NCI-H526 (cell line): Measurements from ENCODE around the gene HHLA2.
"Not testable (repeated sequence)": the region's sequence is repeated elsewhere in the genome, so short reads cannot be mapped to it uniquely, and the experiment has no call there.

ENCODE experiments used
- DNase-seq, 2 experiments: peaks; one replicate each; lab custom pipeline; 2025; lab: John Stamatoyannopoulos, UW

Gene HHLA2

GRCh38 chr3:108296239-108296638 is at the start of gene HHLA2:
TSS of gene HHLA2 (plus strand) at chr3:108296548. CDS start at chr3:108351814, 55,266 bp downstream.
- no peak for DNase-seq

DNA sequence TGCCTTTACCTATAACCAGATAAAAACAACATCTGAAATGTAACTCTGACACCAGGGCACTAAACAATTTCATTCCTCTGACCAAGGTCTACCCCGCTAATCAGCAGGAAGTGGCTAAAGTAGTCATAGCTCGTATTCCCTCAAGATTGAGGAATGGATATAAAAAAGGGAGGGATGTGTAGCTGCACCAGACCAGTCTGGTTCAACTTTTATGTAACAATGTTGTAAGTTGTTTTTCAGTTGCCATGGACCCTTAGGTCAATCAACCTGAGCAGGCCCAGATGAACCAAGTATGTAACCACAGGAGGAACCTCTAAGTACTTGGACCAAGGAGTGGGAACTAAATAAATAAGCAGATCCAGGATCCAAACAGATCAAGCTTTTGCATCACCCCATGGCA is 45.7 kb upstream of the HHLA2 start:
- DNase-seq, result no peak

GRCh38 chr3:108251265-108251664 is 45.1 kb upstream of the HHLA2 start:
- DNase-seq, result no peak

- no peak for DNase-seq
Observed at GRCh38 chr3:108251844-108252243, 44.5 kb upstream of the HHLA2 start.

DNA sequence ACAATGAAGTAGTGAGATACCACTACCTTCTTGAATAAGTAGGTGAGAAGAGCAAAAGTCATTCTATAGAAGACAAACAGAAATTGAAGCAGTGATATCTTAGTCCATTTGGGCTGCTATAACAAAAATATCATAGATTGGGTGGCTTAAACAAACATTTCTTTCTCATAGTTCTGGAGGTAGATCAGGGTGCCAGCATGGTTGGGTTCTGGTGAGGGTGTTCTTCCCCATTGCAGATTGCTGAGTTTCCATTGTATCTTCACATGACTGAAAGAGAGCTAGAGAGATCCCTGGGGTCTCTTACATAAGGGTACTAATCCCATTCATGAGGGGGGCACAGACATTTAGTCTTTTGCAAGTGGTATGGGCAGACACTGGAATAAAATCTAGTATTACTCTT is 41.2 kb upstream of the HHLA2 start:
- DNase-seq, result no peak

DNA sequence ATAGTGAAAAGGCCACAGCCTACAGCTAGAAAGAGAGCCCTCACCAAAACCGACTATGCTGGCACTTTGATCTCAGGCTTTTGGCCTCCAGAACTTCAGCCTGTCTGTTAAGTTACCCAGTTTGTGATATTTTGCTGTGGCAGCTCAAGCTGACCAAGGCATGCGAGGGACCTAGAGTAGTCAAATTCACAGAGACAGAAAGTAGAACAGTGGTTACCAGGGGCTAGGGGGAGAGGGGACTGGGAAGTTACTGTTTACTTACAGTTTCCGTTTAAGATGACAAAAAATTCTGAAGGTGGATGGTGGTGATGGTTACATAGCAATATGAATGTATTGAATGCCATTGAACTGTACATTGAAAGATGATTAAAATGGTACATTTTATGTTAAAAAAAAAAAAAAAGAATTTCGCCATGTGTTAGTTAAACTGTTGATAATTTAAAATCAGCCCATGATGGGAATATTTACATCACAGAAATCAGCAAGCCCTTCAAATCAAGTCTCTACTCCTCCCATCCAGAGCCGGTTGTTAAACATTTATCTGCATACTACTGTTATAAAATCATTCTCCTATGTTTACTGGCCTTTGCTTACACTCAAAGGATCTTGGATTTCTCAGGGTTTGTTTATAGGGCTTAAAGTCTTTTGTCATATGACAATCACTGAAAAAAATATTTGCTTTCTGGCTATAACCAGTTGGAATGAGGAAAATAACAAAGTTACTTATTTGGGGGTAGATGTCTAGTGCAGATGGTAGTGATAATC is 31.6 kb upstream of the HHLA2 start:
- DNase-seq, result not testable (repeated sequence)

GRCh38 chr3:108268235-108268634 is 28.1 kb upstream of the HHLA2 start:
- DNase-seq, result not testable (repeated sequence)

DNA sequence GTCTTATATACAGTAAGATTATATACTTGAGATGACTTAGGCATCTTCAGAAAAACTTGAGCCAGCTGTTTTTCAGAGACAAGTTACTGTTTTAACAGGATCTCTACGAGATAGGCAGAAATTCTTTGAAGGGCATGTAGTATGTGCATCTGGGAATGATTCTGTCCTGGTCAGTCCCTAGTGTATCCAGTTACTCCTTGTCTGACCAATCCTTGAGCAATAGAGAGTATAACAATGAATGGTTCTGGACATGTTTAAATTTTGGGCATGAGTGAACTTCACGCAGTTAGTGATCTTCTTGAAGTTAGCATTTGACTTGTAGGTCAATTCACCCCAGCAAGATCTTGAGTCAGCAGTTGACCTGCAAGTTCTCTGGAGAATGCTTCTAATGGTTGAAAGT is 24.7 kb upstream of the HHLA2 start:
- no peak for DNase-seq

DNA sequence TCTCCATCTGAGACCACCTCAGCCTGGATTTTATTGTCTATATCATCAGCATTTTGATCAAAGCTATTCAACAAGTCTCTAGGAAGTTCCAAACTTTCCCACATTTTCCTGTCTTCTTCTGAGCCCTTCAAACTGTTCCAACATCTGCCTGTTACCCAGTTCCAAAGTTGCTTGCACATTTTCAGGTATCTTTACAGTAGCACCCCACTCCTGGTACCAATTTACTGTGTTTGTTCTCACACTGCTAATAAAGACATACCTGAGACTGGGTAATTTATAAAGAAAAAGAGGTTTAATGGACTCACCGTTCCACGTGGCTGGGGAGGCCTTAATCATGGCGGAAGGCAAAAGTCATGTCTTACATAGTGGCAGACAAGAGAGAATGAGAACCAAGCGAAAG is 17.3 kb upstream of the HHLA2 start:
- DNase-seq, result not testable (repeated sequence)

GRCh38 chr3:108280476-108280875 is 15.9 kb upstream of the HHLA2 start:
- no peak for DNase-seq

DNA sequence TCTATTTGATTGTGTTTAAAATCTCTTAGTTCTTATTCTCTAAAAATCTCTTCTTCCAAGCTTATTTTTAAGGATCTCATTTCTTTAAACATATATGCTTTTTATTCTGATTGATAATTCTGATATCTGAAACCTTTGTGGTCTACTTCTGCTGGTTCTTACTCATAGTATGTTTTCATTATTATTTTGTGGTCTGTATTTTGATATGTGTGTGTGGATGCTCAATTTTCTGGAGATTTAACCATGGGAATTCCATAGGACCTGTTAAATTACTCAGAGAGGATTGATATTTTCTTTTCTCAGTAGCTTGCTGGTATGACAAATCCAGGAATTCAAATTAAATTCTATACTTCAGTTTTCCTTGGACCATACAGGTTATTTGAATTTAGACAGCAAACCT is 14.7 kb upstream of the HHLA2 start:
- DNase-seq, result no peak

GRCh38 chr3:108283006-108283405 is 13.3 kb upstream of the HHLA2 start:
- no peak for DNase-seq

GRCh38 chr3:108283989-108284388 is 12.4 kb upstream of the HHLA2 start:
- DNase-seq, result no peak

GRCh38 chr3:108285176-108285575 is 11.2 kb upstream of the HHLA2 start:
- no peak for DNase-seq

- DNase-seq, result no peak
Observed at GRCh38 chr3:108287146-108287545, 9.2 kb upstream of the HHLA2 start.

DNA sequence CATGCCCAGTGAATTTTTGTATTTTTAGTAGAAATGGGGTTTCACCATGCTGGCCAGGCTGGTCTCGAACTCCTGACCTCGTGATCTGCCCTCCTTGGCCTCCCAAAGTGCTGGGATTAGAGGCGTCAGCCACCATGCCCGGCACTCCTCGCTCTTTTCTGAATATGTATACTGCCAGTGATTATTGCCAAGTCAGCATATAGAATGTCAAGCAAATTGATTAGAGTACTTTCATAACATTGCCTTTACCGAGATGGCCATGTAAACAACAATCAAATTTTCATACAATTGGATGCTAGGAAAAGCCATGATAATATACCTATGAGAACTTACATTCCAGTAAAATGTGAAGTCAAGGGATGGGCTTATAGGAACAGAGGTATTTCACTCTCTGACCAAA is 8.2 kb upstream of the HHLA2 start:
- not testable (repeated sequence) for DNase-seq

DNA sequence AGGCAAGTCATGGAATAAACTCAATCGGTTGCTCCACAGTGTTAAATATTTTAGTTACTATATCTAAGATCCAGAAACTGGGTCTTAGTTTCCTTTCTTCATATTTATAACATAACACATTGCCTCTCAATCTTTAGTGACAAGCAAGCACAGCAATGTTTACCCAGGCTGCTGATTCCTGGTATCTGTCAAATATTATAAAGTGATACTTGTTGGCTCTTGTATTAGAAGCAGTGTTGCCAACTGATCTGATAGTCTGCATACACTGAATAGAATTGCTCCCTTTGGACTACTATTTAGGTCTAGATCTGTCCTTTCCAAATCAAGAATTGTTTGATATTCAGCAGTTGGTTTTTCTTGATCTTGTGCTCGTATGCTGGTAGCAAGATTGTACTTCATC is 7.2 kb upstream of the HHLA2 start:
- no peak for DNase-seq

DNA sequence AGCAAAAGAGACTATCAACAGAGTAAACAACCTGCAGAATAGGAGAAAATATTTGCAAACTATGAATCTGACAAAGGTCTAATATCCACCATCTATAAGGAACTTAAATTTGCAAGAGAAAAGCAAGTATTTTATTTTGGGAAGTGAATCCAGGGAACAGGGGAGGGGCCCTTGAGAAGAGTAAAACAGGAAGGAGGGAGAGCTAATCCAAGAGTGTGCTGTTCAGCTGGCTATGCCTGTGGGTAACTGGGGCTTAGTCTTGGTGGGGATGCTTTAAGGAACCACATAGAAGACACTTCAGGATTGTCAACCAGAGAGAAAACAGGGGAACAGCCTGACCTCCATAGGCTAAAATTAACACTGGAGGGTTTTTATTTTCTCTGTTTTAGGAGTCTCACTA is 3.9 kb upstream of the HHLA2 start:
- no peak for DNase-seq

DNA sequence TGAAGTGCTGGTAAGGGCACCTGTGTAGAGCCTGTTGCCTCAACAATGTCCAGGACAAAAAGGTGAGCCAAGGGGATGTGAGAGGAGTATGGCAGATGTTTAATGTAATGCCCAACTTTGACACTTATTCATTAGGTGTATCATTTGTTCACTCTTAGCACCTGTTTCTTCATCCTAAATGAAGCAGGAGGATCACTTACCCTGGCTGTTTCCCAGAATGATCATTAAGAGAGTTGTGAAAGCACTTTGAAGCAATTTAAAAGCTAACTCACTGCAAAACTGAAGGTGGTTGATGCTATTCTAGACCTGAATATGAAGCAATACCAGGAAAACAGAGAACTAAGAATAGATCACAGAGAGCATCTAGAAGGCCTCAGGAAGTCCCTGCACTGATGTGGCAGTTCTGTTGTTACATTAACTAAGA is 3.4 kb upstream of the HHLA2 start:
- no peak for DNase-seq

DNA sequence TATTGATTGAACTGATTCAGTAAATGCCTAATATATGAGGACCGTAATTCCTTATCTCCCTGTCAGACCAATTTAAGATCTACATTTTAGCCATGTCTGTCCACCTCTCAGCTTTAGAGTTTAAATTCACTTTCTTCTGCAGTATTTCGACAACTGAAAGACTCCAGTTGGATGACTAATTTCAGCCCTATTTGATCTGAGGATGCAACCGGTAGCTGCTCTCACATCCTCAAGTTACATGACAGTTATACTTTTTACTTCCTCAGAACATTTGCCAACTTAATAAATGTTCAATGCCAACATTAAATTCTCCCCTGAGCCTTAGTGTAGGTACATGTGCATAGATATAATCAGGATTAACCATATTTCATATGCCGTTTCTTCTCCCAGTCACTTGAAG is 2.5 kb upstream of the HHLA2 start:
- no peak for DNase-seq

GRCh38 chr3:108295421-108296175 is 750 bp upstream of the HHLA2 start:
- DNase-seq, result no peak

- no peak for DNase-seq
Observed at GRCh38 chr3:108297647-108298046, 1.3 kb downstream of the HHLA2 start.

DNA sequence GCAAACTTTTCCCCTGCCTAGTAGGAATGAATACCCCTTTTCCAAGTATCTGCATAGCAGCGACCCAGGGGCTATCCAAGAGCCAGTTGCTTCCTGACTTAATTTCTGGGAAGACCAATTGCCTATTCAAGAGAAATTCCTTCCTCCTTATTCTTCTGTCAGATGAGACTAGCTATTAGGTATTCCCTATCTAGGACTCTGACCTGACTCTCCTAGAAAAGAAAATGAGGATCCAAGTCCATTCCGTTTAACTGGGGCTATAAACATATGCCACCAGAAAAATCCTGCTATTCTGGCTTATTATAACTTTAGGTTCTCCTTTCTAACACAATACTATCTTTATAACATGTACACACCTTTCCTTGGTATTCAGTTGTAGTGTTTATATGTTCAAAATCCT is 1.7 kb downstream of the HHLA2 start:
- DNase-seq, result no peak
